Measurements from ENCODE around the gene LRRK1. TPM values are rescaled to one million over a fixed set of nuclear protein-coding genes. Genes with fewer than 3 reads are reported as not detected.

Gene LRRK1
- total RNA-seq, 4 donors from 2014 or later = 5.7 to 12.0 (median 10.0) TPM

GRCh38 chr15:101027273-101027901 is 108.2 kb downstream of the LRRK1 start:
- Histone ChIP-seq H3K9me3 (no peaks in the 10 kb centered on the region), H3K27me3 (no peaks in the 10 kb centered on the region), H3K36me3 (peaks cover 0 to 76% (median 0%) of the 10 kb centered on the region in 3 donors), H3K27ac (no peak overlapping the region), H3K4me3 (no peak overlapping the region), H3K4me1 (peaks cover 0 to 30% (median 0%) of the 10 kb centered on the region in 3 donors)
- no peak for DNase-seq
- intact Hi-C loops (cut with DNase I) = no loop called here
- no peak for TF ChIP-seq CTCF (IDR thresholded peaks at IDR 0.05)
- 63 to 75% methylated on average over 12 to 20 of the region's 25 CpGs for WGBS, 2 donors

GRCh38 chr15:101027920-101028319 is 108.8 kb downstream of the LRRK1 start:
- Histone ChIP-seq H3K4me3 (no peak overlapping the region), H3K27me3 (no peaks in the 10 kb centered on the region), H3K27ac (no peak overlapping the region), H3K4me1 (peaks cover 0 to 27% (median 0%) of the 10 kb centered on the region in 3 donors), H3K36me3 (peaks cover 0 to 73% (median 0%) of the 10 kb centered on the region in 3 donors), H3K9me3 (no peaks in the 10 kb centered on the region)
- TF ChIP-seq POLR2A (IDR thresholded peaks at IDR 0.05) (no peak), CTCF (IDR thresholded peaks at IDR 0.05) (no peak)
- DNase-seq = no peak
- WGBS, 2 donors = 69 to 83% methylated on average over 8 to 13 of the region's 13 CpGs
- intact Hi-C loops (cut with DNase I) = no loop called here

- H3K36me3 ChIP-seq = peaks cover 0 to 77% (median 0%) of the 10 kb centered on the region in 3 donors
- no peak overlapping the region for H3K4me3 ChIP-seq
- H3K27me3 ChIP-seq = no peaks in the 10 kb centered on the region
- no peak for DNase-seq
- TF ChIP-seq CTCF (IDR thresholded peaks at IDR 0.05) (no peak), POLR2A (IDR thresholded peaks at IDR 0.05) (no peak)
- no peaks in the 10 kb centered on the region for H3K9me3 ChIP-seq
- 75 to 100% methylated on average over 4 to 9 of the region's 9 CpGs for WGBS, 2 donors
- intact Hi-C loops (cut with DNase I) = no loop called here
- H3K27ac ChIP-seq = no peak overlapping the region
- peaks cover 0 to 23% (median 0%) of the 10 kb centered on the region in 3 donors for H3K4me1 ChIP-seq
Measured at GRCh38 chr15:101028321-101028720, 109.2 kb downstream of the LRRK1 start.

GRCh38 chr15:101028772-101029438 is 109.7 kb downstream of the LRRK1 start:
- H3K27ac ChIP-seq = no peak overlapping the region
- TF ChIP-seq CTCF (IDR thresholded peaks at IDR 0.05) (no peak), POLR2A (IDR thresholded peaks at IDR 0.05) (no peak)
- H3K4me3 ChIP-seq = no peak overlapping the region
- intact Hi-C loops (cut with DNase I) = no loop called here
- WGBS, 2 donors = 91 to 93% methylated on average over 12 to 13 of the region's 19 CpGs
- H3K27me3 ChIP-seq = no peaks in the 10 kb centered on the region
- peaks cover 0 to 80% (median 0%) of the 10 kb centered on the region in 3 donors for H3K36me3 ChIP-seq
- peaks cover 0 to 20% (median 0%) of the 10 kb centered on the region in 3 donors for H3K4me1 ChIP-seq
- H3K9me3 ChIP-seq = no peaks in the 10 kb centered on the region
- DNase-seq = no peak

DNA sequence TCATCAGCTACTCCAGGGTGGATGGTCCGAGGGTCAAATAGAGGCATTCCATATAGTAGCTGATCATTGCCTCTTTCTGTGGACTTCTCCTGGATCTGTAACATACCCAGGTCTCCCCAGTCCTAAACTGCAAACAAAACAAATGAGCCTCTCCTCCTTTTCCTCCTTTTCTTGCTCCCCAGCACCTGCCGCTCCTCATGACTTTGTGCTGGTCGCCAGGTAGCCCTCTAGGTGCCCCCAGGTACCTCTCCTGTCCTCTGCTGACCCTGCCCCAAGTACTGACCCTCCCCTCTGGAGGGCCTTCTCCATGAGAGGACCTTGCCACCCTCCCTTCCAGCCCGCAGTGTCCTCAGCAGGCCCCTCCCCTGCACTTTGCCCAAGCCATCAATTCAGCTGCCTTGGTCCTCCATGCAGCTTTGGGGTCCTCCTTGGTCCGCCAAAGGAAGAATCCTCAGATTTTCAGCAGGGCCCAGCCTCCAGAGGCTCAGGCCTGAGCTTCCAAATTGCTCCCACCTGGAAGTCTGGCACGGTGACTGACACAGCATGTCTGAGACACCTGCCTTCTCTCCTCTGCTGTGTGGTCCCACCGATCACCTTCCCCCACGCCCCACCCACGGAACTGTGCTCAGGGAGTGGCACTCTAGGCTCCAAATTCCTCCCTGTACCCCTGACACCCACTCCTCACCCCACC is 111.0 kb downstream of the LRRK1 start:
- 83 to 91% methylated on average over 7 to 8 of the region's 9 CpGs for WGBS, 2 donors
- no peak for TF ChIP-seq CTCF (IDR thresholded peaks at IDR 0.05)
- H3K27ac ChIP-seq = no peak overlapping the region
- no peaks in the 10 kb centered on the region for H3K9me3 ChIP-seq
- DNase-seq = no peak
- H3K27me3 ChIP-seq = no peaks in the 10 kb centered on the region
- H3K4me3 ChIP-seq = no peak overlapping the region
- peaks cover 0 to 73% (median 0%) of the 10 kb centered on the region in 3 donors for H3K36me3 ChIP-seq
- H3K4me1 ChIP-seq = peaks cover 0 to 20% (median 0%) of the 10 kb centered on the region in 3 donors
- intact Hi-C loops (cut with DNase I) = no loop called here

Data from esophagus squamous epithelium (tissue), 5 donors.